Gastrocnemius medialis (tissue), 4 donors: Measurements from ENCODE around the gene PIPOX.

Experiments
- CTCF ChIP-seq, 5 experiments: fragments of 450-650 bp in 3 of 5; fragments of 200-600 bp in 2 of 5; sonication (generic) in 2 of 5; IDR thresholded peaks in 4 of 5; conservative IDR thresholded peaks in 1 of 5; 1 replicate in 4 of 5; 2 replicates in 1 of 5; pipeline ENCODE4 v1.5.1; 2016 to 2019; ENCODE audit warnings: antibody characterized with exemption in 5 of 5, mild to moderate bottlenecking in 3 of 5, moderate library complexity in 3 of 5
- POLR2A ChIP-seq, 2 donors: fragments of 450-650 bp; IDR thresholded peaks; one replicate each; pipeline ENCODE4 v1.6.1; 2017; ENCODE audit warnings: antibody characterized with exemption in 2 of 2, mild to moderate bottlenecking in 2 of 2, moderate library complexity in 2 of 2

- TF ChIP-seq CTCF (IDR thresholded peaks at IDR 0.05 in 4 of 5, conservative IDR thresholded peaks at IDR 0.05 in 1 of 5) (no peak), POLR2A (IDR thresholded peaks at IDR 0.05) (no peak)
Observed at GRCh38 chr17:29010129-29010528, 32.8 kb upstream of the PIPOX start.
